ENCODE measurements around the gene UBE2M. TPM values are rescaled to one million over a fixed set of nuclear protein-coding genes. Genes with fewer than 3 reads are reported as not detected.

The UBE2M gene
- polyA plus RNA-seq, 1 experiment = 66.6 TPM

DNA sequence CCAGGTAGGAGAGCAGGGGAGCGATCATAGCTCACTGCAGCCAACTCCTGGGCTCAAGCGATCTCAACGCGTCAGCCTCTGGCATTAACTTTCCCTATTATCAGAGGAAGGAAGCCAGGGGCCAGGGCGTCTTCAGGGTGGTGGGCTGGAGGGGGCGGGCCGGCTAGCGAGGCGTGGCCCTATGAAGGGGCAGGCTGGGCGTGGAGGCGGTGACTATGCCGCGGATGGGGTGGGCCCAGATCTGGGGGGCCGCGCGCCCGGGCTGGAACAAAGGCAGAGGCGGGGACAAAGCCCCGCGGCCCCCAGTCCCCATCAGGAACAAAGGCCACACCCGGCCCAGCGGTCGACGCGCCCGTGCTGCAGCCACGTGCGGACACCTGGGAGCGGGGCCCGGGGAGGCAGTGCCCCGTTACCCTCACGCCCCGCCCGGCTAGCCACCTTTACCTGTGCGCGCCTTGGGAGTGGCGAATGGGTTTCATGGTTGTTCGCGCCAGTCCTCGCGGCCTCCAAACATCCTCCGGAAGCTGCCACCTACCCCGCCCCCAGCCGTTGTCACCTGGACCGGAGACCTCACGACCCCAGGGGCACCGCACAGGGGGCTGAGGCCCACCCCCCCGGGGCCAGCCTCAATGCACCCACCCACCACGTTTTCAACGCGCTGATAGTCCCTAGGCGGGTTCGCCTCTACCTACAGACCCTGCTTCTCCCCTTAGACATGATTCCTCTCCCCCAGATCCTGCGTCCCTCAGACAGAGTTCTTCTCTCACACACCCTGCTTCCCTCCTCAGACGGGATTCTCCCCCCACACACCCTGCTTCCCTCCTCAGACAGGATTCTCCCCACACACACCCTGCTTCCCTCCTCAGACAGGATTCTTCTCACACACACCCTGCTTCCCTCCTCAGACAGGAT lies 19.9 kb downstream of the UBE2M start:
- DNase-seq (ENCODE audit: low read depth) = no peak
- TF ChIP-seq, protein P1, sequence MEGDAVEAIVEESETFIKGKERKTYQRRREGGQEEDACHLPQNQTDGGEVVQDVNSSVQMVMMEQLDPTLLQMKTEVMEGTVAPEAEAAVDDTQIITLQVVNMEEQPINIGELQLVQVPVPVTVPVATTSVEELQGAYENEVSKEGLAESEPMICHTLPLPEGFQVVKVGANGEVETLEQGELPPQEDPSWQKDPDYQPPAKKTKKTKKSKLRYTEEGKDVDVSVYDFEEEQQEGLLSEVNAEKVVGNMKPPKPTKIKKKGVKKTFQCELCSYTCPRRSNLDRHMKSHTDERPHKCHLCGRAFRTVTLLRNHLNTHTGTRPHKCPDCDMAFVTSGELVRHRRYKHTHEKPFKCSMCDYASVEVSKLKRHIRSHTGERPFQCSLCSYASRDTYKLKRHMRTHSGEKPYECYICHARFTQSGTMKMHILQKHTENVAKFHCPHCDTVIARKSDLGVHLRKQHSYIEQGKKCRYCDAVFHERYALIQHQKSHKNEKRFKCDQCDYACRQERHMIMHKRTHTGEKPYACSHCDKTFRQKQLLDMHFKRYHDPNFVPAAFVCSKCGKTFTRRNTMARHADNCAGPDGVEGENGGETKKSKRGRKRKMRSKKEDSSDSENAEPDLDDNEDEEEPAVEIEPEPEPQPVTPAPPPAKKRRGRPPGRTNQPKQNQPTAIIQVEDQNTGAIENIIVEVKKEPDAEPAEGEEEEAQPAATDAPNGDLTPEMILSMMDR (IDR thresholded peaks at IDR 0.05; ENCODE audit: insufficient read depth, low read depth, low read length) = no peak
- H3K27me3 ChIP-seq (ENCODE audit: control insufficient read depth, insufficient read depth, low read length) = peaks cover 25% of the 10 kb centered on the region
- ChIA-PET CTCF (interaction anchor here (1.2 kb wide), 1 partner anchor 19 kb away, joined by 9 read pairs; the partner anchor contains the start of gene ZBTB45), POLR2A (no interaction called here)
- peak overlapping the region; percentile 15; the same call in 1 of the 2 replicates for H3K4me3 ChIP-seq (ENCODE audit: low read depth, low read length)
- H3K36me3 ChIP-seq (ENCODE audit: control insufficient read depth, insufficient read depth, low read length) = no peaks in the 10 kb centered on the region

DNA sequence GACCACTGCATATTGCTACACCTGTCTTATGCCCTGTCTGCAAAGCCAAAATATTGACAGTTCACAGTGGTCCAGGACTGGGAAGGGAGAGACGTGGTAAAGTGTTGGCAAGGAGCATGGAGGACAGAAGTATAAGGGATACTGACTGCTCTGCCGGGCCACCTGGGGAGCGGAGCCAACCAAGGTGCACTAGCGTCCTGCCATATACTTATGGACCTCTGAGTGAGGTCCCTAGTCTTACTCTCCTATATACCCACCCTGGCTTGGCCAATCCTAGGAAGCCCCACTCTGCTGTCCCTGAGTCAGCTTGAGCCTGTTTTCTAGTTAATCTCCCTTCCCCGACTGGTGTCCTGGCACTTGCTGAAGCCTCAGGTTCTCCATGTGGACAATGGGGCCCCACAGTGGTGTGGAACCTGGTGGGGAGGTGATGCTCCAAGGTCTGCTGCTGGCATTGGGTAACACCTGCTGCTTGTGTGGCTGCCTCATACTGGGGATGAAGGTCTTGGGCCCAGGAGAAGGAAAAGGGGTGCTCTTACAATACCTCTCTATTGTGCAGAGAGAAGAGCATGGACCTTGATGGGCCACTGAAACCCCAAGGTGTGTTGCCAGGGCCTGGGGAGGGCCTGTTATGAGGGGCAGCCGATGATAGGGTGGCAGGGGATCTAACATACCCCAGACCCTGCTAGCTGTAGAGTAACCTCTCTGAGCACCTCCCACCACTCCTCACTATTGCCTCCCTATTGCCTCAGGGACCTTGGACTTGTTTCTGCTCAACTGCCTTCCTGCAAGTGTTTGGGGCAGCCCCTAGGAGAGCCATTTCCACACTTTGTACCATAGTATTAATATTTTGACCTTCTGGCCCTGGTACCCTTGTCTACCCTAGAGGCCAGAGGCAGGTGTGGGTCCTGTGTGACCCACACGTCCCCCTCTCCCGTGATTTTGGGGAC lies 21.3 kb downstream of the UBE2M start:
- Histone ChIP-seq H3K4me3 (ENCODE audit: low read depth, low read length) (no peak overlapping the region), H3K27me3 (ENCODE audit: control insufficient read depth, insufficient read depth, low read length) (peaks cover 25% of the 10 kb centered on the region), H3K36me3 (ENCODE audit: control insufficient read depth, insufficient read depth, low read length) (no peaks in the 10 kb centered on the region)
- CTCF ChIA-PET = interaction anchor here (1.2 kb wide), 1 partner anchor 17 kb away, joined by 9 read pairs; the partner anchor contains the start of gene ZBTB45
- POLR2A ChIA-PET = no interaction called here
- TF ChIP-seq, protein P1 (IDR thresholded peaks at IDR 0.05; ENCODE audit: insufficient read depth, low read depth, low read length) = no peak
- DNase-seq (ENCODE audit: low read depth) = no peak

DNA sequence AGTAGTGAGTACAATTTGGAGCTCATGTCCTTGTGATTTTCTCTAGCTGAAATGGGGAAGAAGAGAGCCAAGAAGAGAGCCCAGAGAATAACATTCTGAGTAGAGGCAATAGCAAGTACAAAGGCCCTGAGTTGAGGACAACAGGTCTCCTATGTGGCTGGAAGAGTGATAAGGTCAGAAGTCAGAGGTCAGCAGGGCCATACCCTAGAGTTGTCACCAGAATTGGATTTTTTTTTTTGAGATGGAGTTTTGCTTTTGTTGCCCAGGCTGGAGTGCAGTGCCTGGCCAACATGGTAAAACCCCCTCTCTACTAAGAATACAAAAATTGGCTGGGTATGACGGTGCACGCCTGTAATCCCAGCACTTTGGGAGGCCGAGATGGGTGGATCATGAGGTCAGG lies 22.6 kb downstream of the UBE2M start:
- H3K4me3 ChIP-seq (ENCODE audit: low read depth, low read length) = no peak overlapping the region
- ChIA-PET CTCF (no interaction called here), POLR2A (no interaction called here)
- DNase-seq (ENCODE audit: low read depth) = no peak
- no peaks in the 10 kb centered on the region for H3K36me3 ChIP-seq (ENCODE audit: control insufficient read depth, insufficient read depth, low read length)
- peaks cover 29% of the 10 kb centered on the region for H3K27me3 ChIP-seq (ENCODE audit: control insufficient read depth, insufficient read depth, low read length)
- TF ChIP-seq, protein P1 (IDR thresholded peaks at IDR 0.05; ENCODE audit: insufficient read depth, low read depth, low read length) = no peak

DNA sequence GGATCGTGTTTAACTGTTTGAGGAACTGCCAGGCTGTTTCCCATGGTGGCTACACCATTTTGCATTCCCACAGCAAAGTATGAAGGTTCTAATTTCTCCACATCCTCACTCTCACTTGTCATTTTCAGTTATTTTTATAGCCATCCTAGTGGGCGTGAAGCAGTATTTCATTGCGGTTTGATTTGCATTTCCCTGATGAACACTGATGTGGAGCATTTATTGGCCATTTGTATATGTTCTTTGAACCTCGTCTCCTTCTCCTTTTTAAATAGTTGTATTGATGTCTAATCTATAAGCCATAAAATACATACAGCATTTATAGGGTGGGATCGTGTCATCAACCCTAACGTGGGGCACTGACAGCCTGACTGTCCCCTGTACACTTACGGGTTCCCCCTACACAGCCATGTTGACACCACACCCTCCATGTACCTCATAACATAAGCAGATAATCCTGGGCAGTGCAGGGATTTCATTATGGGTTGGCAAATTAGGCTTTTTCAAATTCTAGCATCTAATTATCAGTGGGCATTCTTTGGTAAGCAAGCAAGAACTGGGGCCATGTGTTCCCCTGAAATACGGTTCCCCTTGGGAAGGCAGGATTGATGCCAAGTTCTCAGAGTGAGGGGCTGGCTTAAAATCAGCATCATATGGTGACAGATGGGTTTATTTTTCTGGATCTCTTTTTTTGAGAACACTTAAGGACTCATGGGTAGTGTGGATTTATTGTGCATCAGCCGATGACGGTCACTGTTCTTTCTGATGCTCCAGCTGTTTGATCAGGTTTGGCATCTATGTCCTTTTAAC lies 27.2 kb downstream of the UBE2M start:
- peaks cover 9% of the 10 kb centered on the region for H3K27me3 ChIP-seq (ENCODE audit: control insufficient read depth, insufficient read depth, low read length)
- TF ChIP-seq, protein P1 (IDR thresholded peaks at IDR 0.05; ENCODE audit: insufficient read depth, low read depth, low read length) = no peak
- ChIA-PET CTCF (interaction anchor here (4.3 kb wide), 1 partner anchor 12 kb away, joined by 21 read pairs; the partner anchor contains the start of gene ZBTB45), POLR2A (no interaction called here)
- H3K36me3 ChIP-seq (ENCODE audit: control insufficient read depth, insufficient read depth, low read length) = no peaks in the 10 kb centered on the region
- no peak for DNase-seq (ENCODE audit: low read depth)
- no peak overlapping the region for H3K4me3 ChIP-seq (ENCODE audit: low read depth, low read length)

Data from BJ (cell line).